ENCODE data around the gene RERE.

- no peak for TF ChIP-seq EZH2 (IDR thresholded peaks at IDR 0.05; ENCODE audit: borderline replicate concordance, low read length)
- TF ChIP-seq CTCF (conservative IDR thresholded peaks at IDR 0.05 in 1 of 2, IDR thresholded peaks at IDR 0.05 in 1 of 2; ENCODE audit: extremely low read depth in 1 of 2, insufficient read depth in 1 of 2, low read depth in 1 of 2, low read length in 2 of 2): no peak
Observed at GRCh38 chr1:8460784-8461183, 356.7 kb downstream of the RERE start.
